OCI-LY7 (cell line): ENCODE results near the gene PPFIA4.

Source experiments
- EZH2phosphoT487 ChIP-seq: fragments of 200-600 bp; sonication (generic); IDR thresholded peaks from 2 replicates; pipeline ENCODE4 v1.6.1; 2018; ENCODE audit warnings: low read depth, borderline replicate concordance, mild to moderate bottlenecking, mixed run types, antibody characterized with exemption, low read length, moderate library complexity, mixed read lengths
- TF ChIP-seq, protein P1 (sequence below): fragments of 200-600 bp; sonication (generic); conservative IDR thresholded peaks from 2 replicates; pipeline ENCODE4 v1.5.1; 2014; ENCODE audit warnings: mild to moderate bottlenecking, antibody characterized with exemption, low read length, moderate library complexity, mixed read lengths

- TF ChIP-seq, protein P1, sequence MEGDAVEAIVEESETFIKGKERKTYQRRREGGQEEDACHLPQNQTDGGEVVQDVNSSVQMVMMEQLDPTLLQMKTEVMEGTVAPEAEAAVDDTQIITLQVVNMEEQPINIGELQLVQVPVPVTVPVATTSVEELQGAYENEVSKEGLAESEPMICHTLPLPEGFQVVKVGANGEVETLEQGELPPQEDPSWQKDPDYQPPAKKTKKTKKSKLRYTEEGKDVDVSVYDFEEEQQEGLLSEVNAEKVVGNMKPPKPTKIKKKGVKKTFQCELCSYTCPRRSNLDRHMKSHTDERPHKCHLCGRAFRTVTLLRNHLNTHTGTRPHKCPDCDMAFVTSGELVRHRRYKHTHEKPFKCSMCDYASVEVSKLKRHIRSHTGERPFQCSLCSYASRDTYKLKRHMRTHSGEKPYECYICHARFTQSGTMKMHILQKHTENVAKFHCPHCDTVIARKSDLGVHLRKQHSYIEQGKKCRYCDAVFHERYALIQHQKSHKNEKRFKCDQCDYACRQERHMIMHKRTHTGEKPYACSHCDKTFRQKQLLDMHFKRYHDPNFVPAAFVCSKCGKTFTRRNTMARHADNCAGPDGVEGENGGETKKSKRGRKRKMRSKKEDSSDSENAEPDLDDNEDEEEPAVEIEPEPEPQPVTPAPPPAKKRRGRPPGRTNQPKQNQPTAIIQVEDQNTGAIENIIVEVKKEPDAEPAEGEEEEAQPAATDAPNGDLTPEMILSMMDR, result no peak
- TF ChIP-seq EZH2phosphoT487, result no peak
Observed at GRCh38 chr1:203089651-203090045, 63.4 kb downstream of the PPFIA4 start.
